ENCODE data around the gene MTCL3.

- TF ChIP-seq POLR2AphosphoS5 (IDR thresholded peaks at IDR 0.05; ENCODE audit: low read depth, low read length), result no peak
- TF ChIP-seq POLR2A (IDR thresholded peaks at IDR 0.05; ENCODE audit: low read depth, low read length), result no peak
- TF ChIP-seq TAF1 (IDR thresholded peaks at IDR 0.05; ENCODE audit: borderline replicate concordance, low read depth, low read length), result no peak
Measured at GRCh38 chr6:127538750-127539264, 19.7 kb upstream of the MTCL3 start.
